Astrocyte (in vitro differentiated cells and primary cell): Measurements from ENCODE around the gene CMIP.

ENCODE experiments used
- EZH2 ChIP-seq: IDR thresholded peaks from 2 replicates; pipeline ENCODE4 v1.6.1; 2012; ENCODE audit warnings: mild to moderate bottlenecking, low read length, inconsistent platforms; ENCODE audit not compliant: insufficient read depth
- TF ChIP-seq, protein P1 (sequence below): IDR thresholded peaks from 2 replicates; pipeline ENCODE4 v1.5.1; 2011; ENCODE audit warnings: low read depth, mild to moderate bottlenecking, inconsistent platforms, low read length, moderate library complexity; ENCODE audit not compliant: insufficient read depth

DNA sequence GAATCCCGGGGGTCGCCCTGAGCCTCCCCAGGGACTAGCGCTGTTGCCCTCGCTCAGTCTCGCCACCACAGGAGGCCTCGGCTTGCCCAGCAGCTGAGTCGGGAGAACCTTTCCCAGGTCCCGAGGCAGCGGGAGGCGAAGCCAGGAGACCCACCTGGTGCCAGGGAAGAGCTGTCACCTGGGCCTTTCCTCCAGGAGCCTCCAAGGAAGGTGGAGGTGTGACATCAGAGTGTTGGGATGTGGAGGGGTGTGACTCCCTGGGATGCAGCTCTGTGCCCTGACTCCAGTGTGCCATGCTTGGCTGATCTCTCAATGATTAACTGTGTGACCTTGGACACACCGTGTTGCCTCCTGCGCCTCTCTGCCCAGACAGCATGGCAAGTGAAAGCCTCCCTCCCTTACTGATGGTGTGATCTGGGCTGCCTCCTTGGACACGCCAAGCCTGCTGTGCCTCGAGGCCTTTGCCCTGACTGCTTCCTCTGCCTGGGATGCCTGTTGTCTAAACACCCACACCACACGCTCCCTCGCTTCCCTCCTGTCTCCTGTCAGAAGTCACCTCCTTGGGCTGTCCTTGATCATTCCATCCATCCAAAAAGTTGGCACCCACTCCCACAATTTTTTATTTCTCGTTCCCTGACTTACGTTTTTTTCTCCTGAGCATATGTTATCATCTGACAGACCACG is 88.0 kb downstream of the CMIP start:
- TF ChIP-seq, protein P1, sequence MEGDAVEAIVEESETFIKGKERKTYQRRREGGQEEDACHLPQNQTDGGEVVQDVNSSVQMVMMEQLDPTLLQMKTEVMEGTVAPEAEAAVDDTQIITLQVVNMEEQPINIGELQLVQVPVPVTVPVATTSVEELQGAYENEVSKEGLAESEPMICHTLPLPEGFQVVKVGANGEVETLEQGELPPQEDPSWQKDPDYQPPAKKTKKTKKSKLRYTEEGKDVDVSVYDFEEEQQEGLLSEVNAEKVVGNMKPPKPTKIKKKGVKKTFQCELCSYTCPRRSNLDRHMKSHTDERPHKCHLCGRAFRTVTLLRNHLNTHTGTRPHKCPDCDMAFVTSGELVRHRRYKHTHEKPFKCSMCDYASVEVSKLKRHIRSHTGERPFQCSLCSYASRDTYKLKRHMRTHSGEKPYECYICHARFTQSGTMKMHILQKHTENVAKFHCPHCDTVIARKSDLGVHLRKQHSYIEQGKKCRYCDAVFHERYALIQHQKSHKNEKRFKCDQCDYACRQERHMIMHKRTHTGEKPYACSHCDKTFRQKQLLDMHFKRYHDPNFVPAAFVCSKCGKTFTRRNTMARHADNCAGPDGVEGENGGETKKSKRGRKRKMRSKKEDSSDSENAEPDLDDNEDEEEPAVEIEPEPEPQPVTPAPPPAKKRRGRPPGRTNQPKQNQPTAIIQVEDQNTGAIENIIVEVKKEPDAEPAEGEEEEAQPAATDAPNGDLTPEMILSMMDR, result no peak
- no peak for TF ChIP-seq EZH2
